Measurements from ENCODE around the gene MDN1. TPM values are rescaled to one million over a fixed set of nuclear protein-coding genes. Genes with fewer than 3 reads are reported as not detected.

Gene MDN1
- total RNA-seq, 2 experiments from 2014 or later = 40.3 to 40.4 TPM

DNA sequence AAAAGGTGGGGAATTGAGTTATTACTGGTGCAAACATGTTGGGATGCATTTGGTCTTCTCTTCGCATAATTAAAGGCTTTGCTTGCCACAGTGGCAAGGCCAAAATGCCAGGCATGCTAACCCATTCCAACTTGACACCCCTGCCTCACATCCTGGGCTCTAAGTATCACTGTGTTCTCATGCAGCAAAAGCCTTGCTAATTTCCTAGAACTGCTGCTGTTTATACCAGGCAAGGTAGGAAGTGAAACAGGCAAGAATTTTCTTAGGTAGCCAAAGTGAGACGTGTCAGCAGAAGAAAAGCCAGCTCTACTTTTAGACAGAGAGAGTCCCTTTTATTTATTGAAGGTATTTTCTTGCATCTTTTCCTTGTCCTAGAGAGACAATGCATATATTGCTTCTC is 222.2 kb downstream of the MDN1 start:
- ATAC-seq (ENCODE audit: poor library complexity) (no peak), DNase-seq (no peak)
- no peaks in the 10 kb centered on the region for H3K27me3 Mint-ChIP-seq
- Histone ChIP-seq H3K36me3 (ENCODE audit: insufficient read depth, low read length) (no peaks in the 10 kb centered on the region), H3K27ac (ENCODE audit: low read depth in 1 of 2, low read length in 2 of 2) (no peak overlapping the region), H3K4me1 (ENCODE audit: insufficient read depth, low read length) (peaks cover 7% of the 10 kb centered on the region), H3K4me3 (ENCODE audit: low read length) (no peak overlapping the region), H3K9me3 (ENCODE audit: control insufficient read depth in 1 of 2, insufficient read depth in 1 of 2, low read length in 2 of 2) (no peaks in the 10 kb centered on the region), H3K27me3 (ENCODE audit: control insufficient read depth in 1 of 2, insufficient read depth in 2 of 2, low read length in 2 of 2) (no peaks in the 10 kb centered on the region)
- no peaks in the 10 kb centered on the region for H3K36me3 Mint-ChIP-seq (ENCODE audit: low read depth)
- intact Hi-C loops (cut with DNase I, micrococcal nuclease) = no loop called here
- peaks cover 17% of the 10 kb centered on the region for H3K4me1 Mint-ChIP-seq (ENCODE audit: low read depth)
- no peak overlapping the region for H3K4me3 Mint-ChIP-seq
- TF ChIP-seq, protein P1, sequence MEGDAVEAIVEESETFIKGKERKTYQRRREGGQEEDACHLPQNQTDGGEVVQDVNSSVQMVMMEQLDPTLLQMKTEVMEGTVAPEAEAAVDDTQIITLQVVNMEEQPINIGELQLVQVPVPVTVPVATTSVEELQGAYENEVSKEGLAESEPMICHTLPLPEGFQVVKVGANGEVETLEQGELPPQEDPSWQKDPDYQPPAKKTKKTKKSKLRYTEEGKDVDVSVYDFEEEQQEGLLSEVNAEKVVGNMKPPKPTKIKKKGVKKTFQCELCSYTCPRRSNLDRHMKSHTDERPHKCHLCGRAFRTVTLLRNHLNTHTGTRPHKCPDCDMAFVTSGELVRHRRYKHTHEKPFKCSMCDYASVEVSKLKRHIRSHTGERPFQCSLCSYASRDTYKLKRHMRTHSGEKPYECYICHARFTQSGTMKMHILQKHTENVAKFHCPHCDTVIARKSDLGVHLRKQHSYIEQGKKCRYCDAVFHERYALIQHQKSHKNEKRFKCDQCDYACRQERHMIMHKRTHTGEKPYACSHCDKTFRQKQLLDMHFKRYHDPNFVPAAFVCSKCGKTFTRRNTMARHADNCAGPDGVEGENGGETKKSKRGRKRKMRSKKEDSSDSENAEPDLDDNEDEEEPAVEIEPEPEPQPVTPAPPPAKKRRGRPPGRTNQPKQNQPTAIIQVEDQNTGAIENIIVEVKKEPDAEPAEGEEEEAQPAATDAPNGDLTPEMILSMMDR (IDR thresholded peaks at IDR 0.05) = no peak
- no peaks in the 10 kb centered on the region for H3K9me3 Mint-ChIP-seq
- H3K27ac Mint-ChIP-seq = no peak overlapping the region
- ChIA-PET POLR2A (no interaction called here), CTCF (no interaction called here)

DNA sequence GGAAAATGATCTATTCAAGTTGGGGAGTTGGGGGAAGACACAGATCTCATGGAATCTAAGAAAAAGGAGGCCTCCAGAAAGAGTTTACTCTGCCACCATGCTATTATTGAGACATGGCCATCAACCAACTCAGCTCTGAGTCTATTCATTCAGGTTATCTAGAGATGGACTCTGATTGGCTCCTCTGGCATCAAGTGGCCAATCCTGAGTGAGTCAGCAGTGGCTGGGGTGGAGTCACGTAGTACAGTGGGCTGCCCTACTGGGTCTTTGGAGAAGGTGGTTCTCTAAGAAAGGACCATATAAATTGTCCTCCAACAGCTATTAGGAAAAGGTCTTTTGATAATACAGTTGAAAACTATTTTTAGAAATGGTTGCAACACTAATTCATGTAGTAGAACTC is 223.1 kb downstream of the MDN1 start:
- Histone ChIP-seq H3K4me1 (ENCODE audit: insufficient read depth, low read length) (peaks cover 7% of the 10 kb centered on the region), H3K36me3 (ENCODE audit: insufficient read depth, low read length) (no peaks in the 10 kb centered on the region), H3K4me3 (ENCODE audit: low read length) (no peak overlapping the region), H3K27me3 (ENCODE audit: control insufficient read depth in 1 of 2, insufficient read depth in 2 of 2, low read length in 2 of 2) (no peaks in the 10 kb centered on the region), H3K27ac (ENCODE audit: low read depth in 1 of 2, low read length in 2 of 2) (no peak overlapping the region), H3K9me3 (ENCODE audit: control insufficient read depth in 1 of 2, insufficient read depth in 1 of 2, low read length in 2 of 2) (no peaks in the 10 kb centered on the region)
- H3K36me3 Mint-ChIP-seq (ENCODE audit: low read depth) = no peaks in the 10 kb centered on the region
- POLR2A ChIA-PET = no interaction called here
- ATAC-seq (ENCODE audit: poor library complexity) (no peak), DNase-seq (no peak)
- intact Hi-C loops (cut with DNase I, micrococcal nuclease) = no loop called here
- TF ChIP-seq, protein P1 (IDR thresholded peaks at IDR 0.05) = no peak
- H3K27me3 Mint-ChIP-seq = no peaks in the 10 kb centered on the region
- no peaks in the 10 kb centered on the region for H3K9me3 Mint-ChIP-seq
- peak overlapping the region; percentile 34 for H3K27ac Mint-ChIP-seq
- CTCF ChIA-PET = no interaction called here
- H3K4me1 Mint-ChIP-seq (ENCODE audit: low read depth) = peaks cover 17% of the 10 kb centered on the region
- H3K4me3 Mint-ChIP-seq = no peak overlapping the region

DNA sequence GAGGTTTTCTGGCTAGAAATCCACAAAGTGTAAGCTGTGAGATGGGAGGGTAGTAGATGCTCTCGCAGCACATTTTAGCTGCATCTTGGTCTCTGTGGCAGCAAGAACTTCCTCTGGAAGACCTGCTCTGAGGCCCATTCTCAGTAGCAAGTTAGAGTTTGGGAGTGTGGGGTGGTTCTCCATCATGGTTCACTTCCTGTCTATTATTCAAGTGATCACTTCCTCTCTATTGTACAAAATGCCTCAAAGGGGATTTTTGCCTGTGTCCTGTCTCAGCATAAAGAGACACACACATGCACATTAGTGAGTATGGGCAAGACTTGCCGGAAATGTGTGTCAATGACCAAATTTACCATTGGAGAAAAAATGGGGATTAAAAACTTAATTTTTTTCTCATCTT is 223.5 kb downstream of the MDN1 start:
- Histone ChIP-seq H3K36me3 (ENCODE audit: insufficient read depth, low read length) (no peaks in the 10 kb centered on the region), H3K27me3 (ENCODE audit: control insufficient read depth in 1 of 2, insufficient read depth in 2 of 2, low read length in 2 of 2) (no peaks in the 10 kb centered on the region), H3K9me3 (ENCODE audit: control insufficient read depth in 1 of 2, insufficient read depth in 1 of 2, low read length in 2 of 2) (no peaks in the 10 kb centered on the region), H3K27ac (ENCODE audit: low read depth in 1 of 2, low read length in 2 of 2) (no peak overlapping the region), H3K4me1 (ENCODE audit: insufficient read depth, low read length) (peaks cover 7% of the 10 kb centered on the region), H3K4me3 (ENCODE audit: low read length) (no peak overlapping the region)
- Mint-ChIP-seq H3K4me1 (ENCODE audit: low read depth) (peaks cover 17% of the 10 kb centered on the region), H3K36me3 (ENCODE audit: low read depth) (no peaks in the 10 kb centered on the region), H3K4me3 (no peak overlapping the region), H3K27me3 (no peaks in the 10 kb centered on the region), H3K27ac (peak overlapping the region; percentile 34), H3K9me3 (no peaks in the 10 kb centered on the region)
- ATAC-seq (ENCODE audit: poor library complexity) = peak; percentile 46
- TF ChIP-seq, protein P1 (IDR thresholded peaks at IDR 0.05) = no peak
- ChIA-PET POLR2A (no interaction called here), CTCF (no interaction called here)
- intact Hi-C loops (cut with DNase I, micrococcal nuclease) = no loop called here
- DNase-seq = peak in 3 of 14 experiments; percentile 29 to 41 (median 34)

Other genes with a start within 250 kb of the MDN1 start
- gene LYRM2, start 181.0 kb downstream of the MDN1 start, total RNA-seq = 10 to 100 TPM; 12.3 to 16.3 TPM
- gene CASP8AP2, start 10.1 kb upstream of the MDN1 start, total RNA-seq = 10 to 100 TPM; 17.3 to 20.0 TPM
- not detected for gene GJA10, start 74.7 kb upstream of the MDN1 start, total RNA-seq

Measured in CD4-positive, alpha-beta T cell (primary cell).